H1 (cell line): Measurements from ENCODE around the gene CPSF4L. TPM values are rescaled to one million over a fixed set of nuclear protein-coding genes. Genes with fewer than 3 reads are reported as not detected.

Source experiments
- KDM1A ChIP-seq: fragments of 200-600, 300-600 bp; sonication (generic); IDR thresholded peaks from 2 replicates; pipeline ENCODE4 v1.7.1; 2016; ENCODE audit warnings: mild to moderate bottlenecking, low read length, borderline replicate concordance
- PHF8 ChIP-seq: fragments of 200-600 bp; sonication (generic); conservative IDR thresholded peaks from 2 replicates; pipeline ENCODE4 v1.7.1; 2012; ENCODE audit warnings: low read depth, mild to moderate bottlenecking, inconsistent platforms, low read length, moderate library complexity
- polyA plus RNA-seq, 7 experiments: library from polyadenylated mRNA; depleted of rRNA in 3 of 7; stranded (reverse) in 5 of 7; unstranded in 2 of 7; fragments of >200 nt in 5 of 7; fragments of 200-250 nt in 2 of 7; gene quantifications; 1 replicate in 5 of 7; 2 replicates in 1 of 7; 4 replicates in 1 of 7; pipeline versions ENCODE4 v1.2.1 to v1.2.3, GENCODE V29; 2011 to 2013; ENCODE audit warnings: missing spikeins in 2 of 7, mixed read lengths in 2 of 7
- total RNA-seq: library from RNA; stranded (reverse); fragmentation: NEBNext Ultra II Directional; extraction: Animal tissue kit (Norgen Biotek cat#: 25700); gene quantifications from 2 replicates; pipeline ENCODE4 v1.2.1, GENCODE V29; 2021

Gene CPSF4L
- total and polyA plus RNA-seq, 2 of the 8 experiments (the other 6 are each of a cell fraction or from before 2014, with no cell fraction given), result not detected

DNA sequence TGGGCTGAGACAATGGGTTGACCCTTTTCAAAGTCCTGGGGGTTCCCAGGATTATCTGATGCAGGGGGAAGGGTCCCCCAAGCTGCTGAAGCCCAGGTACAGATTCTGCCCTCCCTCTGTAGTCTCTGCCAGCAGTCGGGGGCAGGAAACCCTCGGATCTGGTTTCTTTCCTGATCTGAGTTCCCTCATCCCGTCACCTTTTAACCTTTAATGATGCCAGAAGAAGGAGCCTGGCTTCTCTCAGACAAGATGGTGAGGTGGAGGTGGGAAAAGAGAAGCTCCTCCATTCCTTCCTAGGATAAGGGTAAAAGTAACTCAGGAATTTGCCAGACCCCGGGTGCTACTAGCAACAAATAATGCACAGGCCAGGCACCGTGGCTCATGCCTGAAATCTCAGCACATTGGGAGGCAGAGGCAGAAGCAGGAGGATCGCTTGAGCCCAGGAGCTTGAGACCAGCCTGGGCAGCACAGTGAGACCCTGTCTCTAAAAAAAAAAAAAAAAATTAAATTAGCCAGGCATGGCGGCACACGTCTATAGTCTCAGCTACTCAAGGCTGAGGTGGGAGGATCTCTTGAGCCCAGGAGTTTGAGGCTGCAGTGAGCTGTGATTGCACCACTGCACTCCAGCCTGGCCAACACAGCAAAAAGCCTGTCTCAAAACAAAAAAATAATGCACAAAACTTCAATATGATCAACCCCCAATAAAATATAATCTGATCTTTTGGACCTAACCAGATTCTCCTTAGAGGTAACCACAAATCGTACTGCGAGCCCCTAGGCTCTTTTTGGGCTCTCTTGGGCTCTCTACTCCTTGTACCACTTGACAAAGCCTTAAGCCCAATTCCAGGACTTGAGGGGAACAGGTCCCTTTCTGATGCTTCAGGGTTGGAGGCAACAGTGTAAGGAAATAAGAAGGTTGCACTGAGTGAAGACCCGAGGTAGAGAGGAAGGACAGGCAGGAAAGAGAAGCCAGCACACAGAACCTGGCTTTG, 44.5 kb upstream of the CPSF4L start (continued):
- TF ChIP-seq KDM1A, result no peak
- no peak for TF ChIP-seq PHF8
